Measurements from ENCODE around the gene IL10. TPM values are rescaled to one million over a fixed set of nuclear protein-coding genes. Genes with fewer than 3 reads are reported as not detected.

The IL10 gene
- total RNA-seq, 2 donors from 2014 or later: 0.17 to 0.29 TPM

DNA sequence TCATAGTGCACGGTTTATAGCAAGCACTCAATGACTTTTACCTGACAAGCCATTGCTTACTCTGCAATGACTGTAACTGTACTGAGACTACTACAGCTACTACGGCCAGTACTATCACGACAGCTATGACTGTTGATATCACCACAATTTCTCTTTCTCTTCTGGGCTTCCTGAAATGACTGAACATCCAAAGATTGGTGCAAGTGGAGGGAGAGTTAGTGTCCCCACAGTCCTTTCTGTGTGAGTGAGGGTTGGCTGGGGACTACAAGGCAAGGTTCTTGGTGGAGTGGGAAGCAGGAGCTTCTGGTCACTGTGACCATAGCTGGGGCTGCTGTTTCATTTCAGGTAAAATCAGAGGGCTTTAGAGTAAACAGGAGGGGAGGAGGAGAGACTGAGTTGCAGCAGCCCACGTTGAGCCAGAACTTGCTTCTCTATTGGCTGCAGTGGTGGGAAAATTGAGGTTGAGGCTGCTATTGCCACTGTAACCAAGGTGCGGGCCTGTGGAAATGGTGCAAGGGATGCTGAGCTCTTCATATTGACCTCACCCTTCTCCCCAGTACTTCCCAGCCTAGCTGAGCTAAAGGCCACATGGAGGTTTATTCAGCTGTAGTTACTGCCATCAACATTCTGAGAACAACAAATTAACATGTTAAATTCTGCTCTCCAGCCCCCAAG is 14.1 kb upstream of the IL10 start:
- TF ChIP-seq, protein P1, sequence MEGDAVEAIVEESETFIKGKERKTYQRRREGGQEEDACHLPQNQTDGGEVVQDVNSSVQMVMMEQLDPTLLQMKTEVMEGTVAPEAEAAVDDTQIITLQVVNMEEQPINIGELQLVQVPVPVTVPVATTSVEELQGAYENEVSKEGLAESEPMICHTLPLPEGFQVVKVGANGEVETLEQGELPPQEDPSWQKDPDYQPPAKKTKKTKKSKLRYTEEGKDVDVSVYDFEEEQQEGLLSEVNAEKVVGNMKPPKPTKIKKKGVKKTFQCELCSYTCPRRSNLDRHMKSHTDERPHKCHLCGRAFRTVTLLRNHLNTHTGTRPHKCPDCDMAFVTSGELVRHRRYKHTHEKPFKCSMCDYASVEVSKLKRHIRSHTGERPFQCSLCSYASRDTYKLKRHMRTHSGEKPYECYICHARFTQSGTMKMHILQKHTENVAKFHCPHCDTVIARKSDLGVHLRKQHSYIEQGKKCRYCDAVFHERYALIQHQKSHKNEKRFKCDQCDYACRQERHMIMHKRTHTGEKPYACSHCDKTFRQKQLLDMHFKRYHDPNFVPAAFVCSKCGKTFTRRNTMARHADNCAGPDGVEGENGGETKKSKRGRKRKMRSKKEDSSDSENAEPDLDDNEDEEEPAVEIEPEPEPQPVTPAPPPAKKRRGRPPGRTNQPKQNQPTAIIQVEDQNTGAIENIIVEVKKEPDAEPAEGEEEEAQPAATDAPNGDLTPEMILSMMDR (IDR thresholded peaks at IDR 0.05): no peak
- no peaks in the 10 kb centered on the region for H3K4me1 ChIP-seq

DNA sequence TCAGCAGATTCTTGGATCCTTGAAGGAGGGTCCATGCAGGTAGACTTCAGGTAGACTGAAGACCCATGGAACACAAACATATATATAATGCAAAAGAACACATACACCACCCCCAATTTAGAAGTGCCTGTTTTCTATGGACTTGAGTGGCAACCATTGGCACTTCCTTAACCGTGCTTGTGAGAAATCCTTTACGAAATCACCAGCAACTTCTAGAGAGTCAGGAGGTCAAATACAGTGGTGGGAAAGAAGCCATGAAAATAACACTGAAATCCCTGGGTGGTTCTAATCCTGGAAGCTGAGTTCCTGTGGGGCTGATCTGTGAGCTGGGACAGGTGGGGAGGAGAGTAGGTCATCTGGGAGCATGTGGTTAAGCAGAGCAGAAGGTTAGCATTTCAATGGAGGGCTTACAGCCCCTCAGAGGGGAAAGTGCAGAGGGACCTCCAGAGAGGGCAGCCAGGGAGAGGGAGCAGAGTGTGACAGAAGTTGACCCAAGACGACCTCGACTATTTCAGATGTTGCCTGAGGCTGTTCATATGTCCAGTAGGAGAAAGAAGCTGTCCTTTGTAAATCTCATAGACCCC is 13.0 kb upstream of the IL10 start:
- Histone ChIP-seq H3K9me3 (no peaks in the 10 kb centered on the region), H3K9ac (ENCODE audit: low read depth in 2 of 2, low read length in 2 of 2) (no peak overlapping the region), H3K27ac (no peak overlapping the region), H3K4me3 (no peak overlapping the region), H3K27me3 (no peaks in the 10 kb centered on the region), H3K36me3 (no peaks in the 10 kb centered on the region), H3K4me1 (no peaks in the 10 kb centered on the region)
- TF ChIP-seq, protein P1 (IDR thresholded peaks at IDR 0.05): no peak
- DNase-seq: no peak
- intact Hi-C loops (cut with DNase I): no loop called here

More for the DNA sequence above, 14.1 kb upstream of the IL10 start:
- no peak overlapping the region for H3K4me3 ChIP-seq
- H3K27ac ChIP-seq: no peak overlapping the region
- H3K9me3 ChIP-seq: no peaks in the 10 kb centered on the region
- no peaks in the 10 kb centered on the region for H3K27me3 ChIP-seq
- H3K36me3 ChIP-seq: no peaks in the 10 kb centered on the region
- no peak overlapping the region for H3K9ac ChIP-seq (ENCODE audit: low read depth in 2 of 2, low read length in 2 of 2)
- no peak for DNase-seq
- intact Hi-C loops (cut with DNase I): no loop called here

DNA sequence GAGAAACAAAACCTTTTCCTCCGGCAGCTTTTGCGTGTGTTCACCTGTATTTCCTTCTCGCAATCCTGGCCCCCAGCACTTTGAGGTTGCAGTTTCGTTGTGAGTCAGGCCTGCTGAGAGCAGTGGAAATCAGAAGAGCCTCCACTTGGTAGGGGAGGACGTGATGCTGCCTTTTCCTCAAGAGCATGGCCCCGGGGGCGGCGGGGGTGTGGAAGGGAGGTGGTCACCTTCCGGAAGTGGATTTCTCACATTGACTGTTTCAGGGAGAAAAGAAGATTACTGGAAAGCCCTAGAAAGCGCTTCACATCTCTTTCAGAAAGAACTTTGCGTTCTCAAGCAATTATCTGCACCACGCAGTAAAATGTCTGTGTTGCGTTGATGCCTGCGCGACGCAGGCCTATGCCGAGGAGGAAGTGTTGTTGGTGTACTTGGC is 12.2 kb upstream of the IL10 start:
- no peak overlapping the region for H3K27ac ChIP-seq
- H3K4me3 ChIP-seq: no peak overlapping the region
- TF ChIP-seq, protein P1 (IDR thresholded peaks at IDR 0.05): no peak
- no peaks in the 10 kb centered on the region for H3K27me3 ChIP-seq
- no peaks in the 10 kb centered on the region for H3K4me1 ChIP-seq
- intact Hi-C loops (cut with DNase I): no loop called here
- H3K36me3 ChIP-seq: no peaks in the 10 kb centered on the region
- no peaks in the 10 kb centered on the region for H3K9me3 ChIP-seq
- no peak overlapping the region for H3K9ac ChIP-seq (ENCODE audit: low read depth in 2 of 2, low read length in 2 of 2)
- DNase-seq: no peak

DNA sequence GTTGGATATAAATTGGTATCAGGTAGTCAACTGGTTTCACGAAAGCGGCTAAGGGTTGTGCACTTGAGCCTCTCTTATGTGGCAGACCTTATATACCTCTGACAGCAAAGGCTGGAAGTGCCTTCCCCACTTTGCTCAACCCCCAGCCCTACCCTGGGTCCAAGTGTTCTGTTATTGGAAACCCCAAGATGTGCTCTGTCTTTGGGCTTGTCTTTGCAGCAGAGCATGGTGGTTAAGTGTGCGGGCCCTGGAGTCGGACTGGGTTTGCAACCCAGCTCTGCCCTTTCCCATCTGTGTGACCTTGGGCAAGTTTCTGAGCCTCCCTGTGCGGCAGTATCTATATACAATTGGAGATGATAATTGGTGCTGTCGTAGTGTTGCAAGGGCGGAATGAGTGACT is 11.2 kb upstream of the IL10 start:
- no peak for DNase-seq

DNA sequence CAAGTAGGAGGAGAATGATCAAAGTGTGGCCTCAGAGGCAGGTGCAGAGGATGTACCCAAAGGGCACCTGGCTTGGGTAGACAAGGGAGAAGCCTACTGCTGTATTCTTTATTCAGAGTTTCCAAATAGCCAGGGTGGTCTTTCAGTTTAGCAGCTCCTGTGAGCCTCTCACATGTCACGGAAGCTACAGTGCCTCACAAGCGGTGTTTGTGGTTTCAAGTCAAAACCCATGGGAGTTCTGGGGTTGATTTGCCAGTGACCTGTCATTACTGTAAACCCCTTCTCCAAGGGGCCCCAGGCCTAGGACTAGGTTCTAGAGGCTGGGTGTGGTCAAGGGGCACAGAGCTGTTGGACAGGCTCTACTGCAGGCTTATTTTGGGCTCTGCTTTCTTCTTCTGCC is 10.2 kb upstream of the IL10 start:
- H3K9ac ChIP-seq (ENCODE audit: low read depth in 2 of 2, low read length in 2 of 2): no peak overlapping the region
- H3K36me3 ChIP-seq: no peaks in the 10 kb centered on the region
- no peak for DNase-seq
- intact Hi-C loops (cut with DNase I): no loop called here
- no peak overlapping the region for H3K27ac ChIP-seq
- H3K9me3 ChIP-seq: no peaks in the 10 kb centered on the region
- TF ChIP-seq, protein P1 (IDR thresholded peaks at IDR 0.05): no peak
- H3K27me3 ChIP-seq: no peaks in the 10 kb centered on the region
- H3K4me1 ChIP-seq: no peaks in the 10 kb centered on the region
- no peak overlapping the region for H3K4me3 ChIP-seq

More for the DNA sequence above, 11.2 kb upstream of the IL10 start:
- Histone ChIP-seq H3K4me3 (no peak overlapping the region), H3K9ac (ENCODE audit: low read depth in 2 of 2, low read length in 2 of 2) (no peak overlapping the region), H3K36me3 (no peaks in the 10 kb centered on the region), H3K9me3 (no peaks in the 10 kb centered on the region), H3K27me3 (no peaks in the 10 kb centered on the region), H3K4me1 (no peaks in the 10 kb centered on the region), H3K27ac (no peak overlapping the region)
- intact Hi-C loops (cut with DNase I): no loop called here
- TF ChIP-seq, protein P1 (IDR thresholded peaks at IDR 0.05): no peak

All from colonic mucosa (tissue), 4 donors.